ENCODE data around the gene ECHS1. TPM values are rescaled to one million over a fixed set of nuclear protein-coding genes. Genes with fewer than 3 reads are reported as not detected.
"Not testable (repeated sequence)": the region's sequence is repeated elsewhere in the genome, so short reads cannot be mapped to it uniquely, and the experiment has no call there.

Gene ECHS1
- total and polyA plus RNA-seq, 9 donors = 27.2 to 102 (median 68.9) TPM

- TF ChIP-seq POLR2A (IDR thresholded peaks at IDR 0.05) = no peak
- TF ChIP-seq EP300 (IDR thresholded peaks at IDR 0.05) = no peak
- no peak for TF ChIP-seq CTCF (IDR thresholded peaks at IDR 0.05)
- peaks cover 4% of the 10 kb centered on the region for H3K4me1 ChIP-seq (ENCODE audit: insufficient read depth)
- no peaks in the 10 kb centered on the region for H3K9me3 ChIP-seq
- H3K4me3 ChIP-seq = peak overlapping the region; percentile 89
- no peaks in the 10 kb centered on the region for H3K27me3 ChIP-seq
- WGBS, 3 donors = 21 to 33% (median 28%) methylated on average over 10 to 20 of the region's 20 CpGs
- H3K36me3 ChIP-seq = no peaks in the 10 kb centered on the region
- intact Hi-C loops (cut with DNase I) = no loop called here
- H3K27ac ChIP-seq = peak overlapping the region in 1 of 2 donors; percentile 43
- DNase-seq = peak in 4 of 5 donors; percentile 36 to 70 (median 59)
Observed at GRCh38 chr10:133372507-133372906, 647 bp downstream of the ECHS1 start.

GRCh38 chr10:133370030-133370786 is 2.9 kb downstream of the ECHS1 start:
- intact Hi-C loops (cut with DNase I) = no loop called here
- WGBS, 3 donors = 81 to 90% (median 85%) methylated on average over 24 of the region's 24 CpGs

GRCh38 chr10:133368153-133368552 is 5.0 kb downstream of the ECHS1 start:
- no peak for DNase-seq
- Histone ChIP-seq H3K27me3 (no peaks in the 10 kb centered on the region), H3K36me3 (no peaks in the 10 kb centered on the region), H3K27ac (no peak overlapping the region), H3K9me3 (no peaks in the 10 kb centered on the region), H3K4me3 (no peak overlapping the region), H3K4me1 (ENCODE audit: insufficient read depth) (peaks cover 4% of the 10 kb centered on the region)
- intact Hi-C loops (cut with DNase I) = no loop called here
- 83 to 95% (median 86%) methylated on average over 7 of the region's 7 CpGs for WGBS, 3 donors
- TF ChIP-seq EP300 (IDR thresholded peaks at IDR 0.05) = no peak
- no peak for TF ChIP-seq CTCF (IDR thresholded peaks at IDR 0.05)
- TF ChIP-seq POLR2A (IDR thresholded peaks at IDR 0.05) = no peak

More at GRCh38 chr10:133370030-133370786, 2.9 kb downstream of the ECHS1 start:
- TF ChIP-seq CTCF (IDR thresholded peaks at IDR 0.05) (no peak), EP300 (IDR thresholded peaks at IDR 0.05) (no peak)
- no peak for DNase-seq
- Histone ChIP-seq H3K9me3 (no peaks in the 10 kb centered on the region), H3K27ac (no peak overlapping the region), H3K4me3 (no peak overlapping the region), H3K27me3 (no peaks in the 10 kb centered on the region), H3K36me3 (no peaks in the 10 kb centered on the region), H3K4me1 (ENCODE audit: insufficient read depth) (peaks cover 4% of the 10 kb centered on the region)

GRCh38 chr10:133367461-133367860 is 5.7 kb downstream of the ECHS1 start:
- H3K4me1 ChIP-seq (ENCODE audit: insufficient read depth); DNase-seq; H3K4me3 ChIP-seq; H3K36me3 ChIP-seq; H3K27me3 ChIP-seq; H3K27ac ChIP-seq; H3K9me3 ChIP-seq; intact Hi-C loops (cut with DNase I): not testable (repeated sequence)
- 64 to 88% (median 73%) methylated on average over 2 to 4 of the region's 7 CpGs for WGBS, 3 donors

- intact Hi-C loops (cut with DNase I) = no loop called here
- TF ChIP-seq CTCF (IDR thresholded peaks at IDR 0.05) (no peak), EP300 (IDR thresholded peaks at IDR 0.05) (no peak), POLR2A (IDR thresholded peaks at IDR 0.05) (no peak)
Observed at GRCh38 chr10:133366751-133367150, 6.4 kb downstream of the ECHS1 start.

More at GRCh38 chr10:133366751-133367150, 6.4 kb downstream of the ECHS1 start:
- H3K4me1 ChIP-seq (ENCODE audit: insufficient read depth) = no peaks in the 10 kb centered on the region
- no peaks in the 10 kb centered on the region for H3K27me3 ChIP-seq
- no peak overlapping the region for H3K27ac ChIP-seq
- H3K9me3 ChIP-seq = no peaks in the 10 kb centered on the region
- no peak for DNase-seq
- WGBS, 3 donors = 90 to 92% (median 91%) methylated on average over 13 of the region's 13 CpGs
- H3K36me3 ChIP-seq = no peaks in the 10 kb centered on the region
- no peak overlapping the region for H3K4me3 ChIP-seq
